Middle frontal gyrus (tissue), 1 donor: Measurements from ENCODE around the gene HDAC4.

ENCODE experiments used
- DNase-seq: peaks from one replicate; pipeline ENCODE4 v3.0.0-alpha.2; 2015; ENCODE audit warnings: low spot score; ENCODE audit errors: extremely low spot score

The HDAC4 gene

GRCh38 chr2:239224955-239225354, 175.9 kb downstream of the HDAC4 start:
- DNase-seq = no peak

GRCh38 chr2:239224199-239224570, 176.6 kb downstream of the HDAC4 start:
- no peak for DNase-seq

GRCh38 chr2:239223310-239224198, 177.3 kb downstream of the HDAC4 start:
- no peak for DNase-seq

- no peak for DNase-seq
Measured at GRCh38 chr2:239222706-239223309, 178.0 kb downstream of the HDAC4 start.

GRCh38 chr2:239222312-239222660, 178.5 kb downstream of the HDAC4 start:
- DNase-seq = no peak

GRCh38 chr2:239220981-239221396, 179.8 kb downstream of the HDAC4 start:
- no peak for DNase-seq

- DNase-seq = no peak
Measured at GRCh38 chr2:239220341-239220740, 180.5 kb downstream of the HDAC4 start.

GRCh38 chr2:239216614-239217273, 184.1 kb downstream of the HDAC4 start:
- DNase-seq = no peak

- DNase-seq = no peak
Measured at GRCh38 chr2:239215988-239216613, 184.7 kb downstream of the HDAC4 start.

GRCh38 chr2:239215136-239215925, 185.5 kb downstream of the HDAC4 start:
- no peak for DNase-seq

- DNase-seq = no peak
Measured at GRCh38 chr2:239214725-239215124, 186.1 kb downstream of the HDAC4 start.

GRCh38 chr2:239213643-239214101, 187.1 kb downstream of the HDAC4 start:
- no peak for DNase-seq

GRCh38 chr2:239212929-239213642, 187.7 kb downstream of the HDAC4 start:
- no peak for DNase-seq

- no peak for DNase-seq
Measured at GRCh38 chr2:239212121-239212928, 188.5 kb downstream of the HDAC4 start.

GRCh38 chr2:239211396-239212094, 189.3 kb downstream of the HDAC4 start:
- no peak for DNase-seq

- no peak for DNase-seq
Measured at GRCh38 chr2:239209783-239210182, 191.0 kb downstream of the HDAC4 start.

GRCh38 chr2:239208465-239209180, 192.2 kb downstream of the HDAC4 start:
- DNase-seq = no peak

GRCh38 chr2:239206851-239207250, 194.0 kb downstream of the HDAC4 start:
- no peak for DNase-seq
